Prostate gland (tissue), 2 donors: ENCODE results near the gene ADAM8.

ENCODE experiments used
- POLR2A ChIP-seq: fragments of 450-650 bp; IDR thresholded peaks from one replicate; pipeline ENCODE4 v1.6.1; 2016; ENCODE audit warnings: antibody characterized with exemption, mild to moderate bottlenecking
- POLR2AphosphoS5 ChIP-seq: sonication (generic); formaldehyde crosslinking; IDR thresholded peaks from one replicate; pipeline ENCODE4 v1.6.1; 2017; ENCODE audit warnings: antibody characterized with exemption
- TF ChIP-seq, protein P1 (sequence below), 4 experiments: fragments of 200-600 bp in 2 of 4; fragments of 450-650 bp in 2 of 4; sonication (generic) in 2 of 4; IDR thresholded peaks; 1 replicate in 3 of 4; 2 replicates in 1 of 4; pipeline ENCODE4 v1.5.1; 2016 to 2019; ENCODE audit warnings: antibody characterized with exemption in 4 of 4, mild to moderate bottlenecking in 2 of 4, moderate library complexity in 2 of 4

DNA sequence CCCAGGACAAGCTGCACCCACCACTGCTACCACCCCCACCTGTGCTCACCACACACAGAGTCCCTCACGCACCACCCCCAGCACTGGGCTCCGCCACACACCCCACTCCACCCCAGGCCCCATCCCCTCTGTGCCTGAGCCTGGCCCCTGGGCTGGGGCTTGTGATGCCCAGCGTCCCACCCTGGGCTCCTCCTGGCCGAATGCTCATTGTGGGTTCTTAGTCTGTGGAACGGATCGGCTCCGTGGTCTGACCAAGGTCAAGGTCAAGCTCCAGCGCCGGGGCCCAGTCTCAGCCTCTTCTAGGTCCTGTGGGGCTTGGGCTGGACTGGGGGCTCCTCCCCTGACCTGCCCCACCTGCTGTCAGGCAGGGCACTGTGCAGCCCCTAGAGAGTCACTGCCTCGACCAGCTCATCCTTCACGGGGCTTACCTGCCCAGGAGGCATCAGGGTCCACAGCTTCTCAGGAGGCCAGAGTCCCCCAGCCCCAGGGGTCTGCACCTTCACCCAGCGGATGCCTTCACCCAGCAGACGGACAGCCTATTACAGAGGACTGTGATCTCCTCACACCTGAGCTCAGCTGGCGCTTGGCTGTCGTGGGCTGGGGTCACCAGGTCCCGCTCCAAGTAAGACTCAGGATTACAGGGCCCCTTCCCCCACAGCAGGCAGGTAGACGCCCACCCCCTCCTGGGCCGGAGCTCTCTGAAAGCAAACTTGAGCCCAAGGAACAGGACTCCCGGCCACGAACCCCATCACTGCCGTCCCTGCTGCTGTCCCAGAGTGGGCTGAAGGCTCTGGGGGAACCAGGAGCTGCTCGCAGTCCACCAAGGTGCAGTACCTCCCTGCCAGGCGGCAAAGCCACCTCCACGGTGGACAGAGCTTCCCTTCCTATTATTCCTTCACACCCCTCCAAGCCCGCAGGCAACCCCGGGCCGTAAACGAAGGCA is 61.9 kb downstream of the ADAM8 start:
- TF ChIP-seq, protein P1, sequence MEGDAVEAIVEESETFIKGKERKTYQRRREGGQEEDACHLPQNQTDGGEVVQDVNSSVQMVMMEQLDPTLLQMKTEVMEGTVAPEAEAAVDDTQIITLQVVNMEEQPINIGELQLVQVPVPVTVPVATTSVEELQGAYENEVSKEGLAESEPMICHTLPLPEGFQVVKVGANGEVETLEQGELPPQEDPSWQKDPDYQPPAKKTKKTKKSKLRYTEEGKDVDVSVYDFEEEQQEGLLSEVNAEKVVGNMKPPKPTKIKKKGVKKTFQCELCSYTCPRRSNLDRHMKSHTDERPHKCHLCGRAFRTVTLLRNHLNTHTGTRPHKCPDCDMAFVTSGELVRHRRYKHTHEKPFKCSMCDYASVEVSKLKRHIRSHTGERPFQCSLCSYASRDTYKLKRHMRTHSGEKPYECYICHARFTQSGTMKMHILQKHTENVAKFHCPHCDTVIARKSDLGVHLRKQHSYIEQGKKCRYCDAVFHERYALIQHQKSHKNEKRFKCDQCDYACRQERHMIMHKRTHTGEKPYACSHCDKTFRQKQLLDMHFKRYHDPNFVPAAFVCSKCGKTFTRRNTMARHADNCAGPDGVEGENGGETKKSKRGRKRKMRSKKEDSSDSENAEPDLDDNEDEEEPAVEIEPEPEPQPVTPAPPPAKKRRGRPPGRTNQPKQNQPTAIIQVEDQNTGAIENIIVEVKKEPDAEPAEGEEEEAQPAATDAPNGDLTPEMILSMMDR (IDR thresholded peaks at IDR 0.05), result no peak
- TF ChIP-seq POLR2A, result no peak
- no peak for TF ChIP-seq POLR2AphosphoS5
